Stimulated activated CD8-positive, alpha-beta memory T cell treated with anti-CD3 and anti-CD28 coated beads, Interleukin-7, amount 100 ng/mL, for 1 hour (primary cell): Measurements from ENCODE around the gene RGS19.
"Not testable (repeated sequence)": the region's sequence is repeated elsewhere in the genome, so short reads cannot be mapped to it uniquely, and the experiment has no call there.

Experiments used
- DNase-seq, 2 donors: peaks; one replicate each; pipeline ENCODE4 v3.0.0-alpha.2; 2020; ENCODE audit warnings: low read depth in 2 of 2

RGS19 gene

GRCh38 chr20:64095455-64095854, 16.1 kb upstream of the RGS19 start:
- DNase-seq = no peak

GRCh38 chr20:64093013-64093503, 13.7 kb upstream of the RGS19 start:
- no peak for DNase-seq

GRCh38 chr20:64092258-64093012, 13.1 kb upstream of the RGS19 start:
- DNase-seq = no peak

GRCh38 chr20:64091770-64092169, 12.5 kb upstream of the RGS19 start:
- no peak for DNase-seq

- DNase-seq = no peak
Observed at GRCh38 chr20:64091340-64091739, 12.0 kb upstream of the RGS19 start.

GRCh38 chr20:64090165-64090564, 10.8 kb upstream of the RGS19 start:
- no peak for DNase-seq

- not testable (repeated sequence) for DNase-seq
Observed at GRCh38 chr20:64088586-64088985, 9.3 kb upstream of the RGS19 start.

GRCh38 chr20:64087226-64087825, 8.0 kb upstream of the RGS19 start:
- DNase-seq = not testable (repeated sequence)

GRCh38 chr20:64086801-64087200, 7.5 kb upstream of the RGS19 start:
- no peak for DNase-seq

GRCh38 chr20:64084685-64085152, 5.4 kb upstream of the RGS19 start:
- no peak for DNase-seq

- DNase-seq = no peak
Observed at GRCh38 chr20:64083804-64084684, 4.7 kb upstream of the RGS19 start, which contains the start of gene LKAAEAR1. TSS of gene LKAAEAR1 (minus strand) at chr20:64084398. CDS start at chr20:64084219, 179 bp downstream.

GRCh38 chr20:64083378-64083803, 4.1 kb upstream of the RGS19 start:
- DNase-seq = peak; percentile 32 to 46

GRCh38 chr20:64082820-64083377, 3.6 kb upstream of the RGS19 start:
- no peak for DNase-seq

GRCh38 chr20:64082126-64082731, 2.9 kb upstream of the RGS19 start:
- DNase-seq = no peak

- no peak for DNase-seq
Observed at GRCh38 chr20:64081624-64081964, 2.3 kb upstream of the RGS19 start.

- DNase-seq = no peak
Observed at GRCh38 chr20:64080813-64081623, 1.7 kb upstream of the RGS19 start.

- peak in 1 of 2 donors; percentile 19 for DNase-seq
Observed at GRCh38 chr20:64080013-64080812, 895 bp upstream of the RGS19 start, which contains the start of gene OPRL1. TSS of gene OPRL1 (plus strand) at chr20:64080082. CDS start at chr20:64092721, 12,639 bp downstream.

GRCh38 chr20:64078934-64079272, 415 bp downstream of the RGS19 start:
- no peak for DNase-seq

- DNase-seq = peak; percentile 21 to 31
Observed at GRCh38 chr20:64077876-64078551, 1.3 kb downstream of the RGS19 start.
